NT2/D1 (cell line): Measurements from ENCODE around the gene CGB1.
"Not testable (repeated sequence)": the region's sequence is repeated elsewhere in the genome, so short reads cannot be mapped to it uniquely, and the experiment has no call there.

ENCODE experiments used
- DNase-seq: peaks from one replicate; pipeline ENCODE4 v3.0.0-alpha.2; 2011; ENCODE audit warnings: low read depth, low spot score
- H3K27me3 ChIP-seq: 2 replicates; pipeline ENCODE4 v1.6.0; 2011; ENCODE audit warnings: mild to moderate bottlenecking; ENCODE audit not compliant: insufficient read length, insufficient read depth
- H3K36me3 ChIP-seq: 2 replicates; pipeline ENCODE4 v1.6.1; 2011; ENCODE audit warnings: mild to moderate bottlenecking, low read length, mixed read lengths; ENCODE audit not compliant: insufficient read depth, insufficient read length
- H3K4me1 ChIP-seq: 2 replicates; pipeline ENCODE4 v1.5.1; 2011; ENCODE audit not compliant: insufficient read depth, insufficient read length
- H3K4me3 ChIP-seq: 2 replicates; pipeline ENCODE4 v1.5.1; 2011; ENCODE audit warnings: low read depth; ENCODE audit not compliant: insufficient read length
- H3K9ac ChIP-seq: 2 replicates; pipeline ENCODE4 v1.6.0; 2011; ENCODE audit warnings: low read depth; ENCODE audit not compliant: insufficient read length
- H3K9me3 ChIP-seq: 2 replicates; pipeline ENCODE4 v1.5.1; 2011; ENCODE audit warnings: mild to moderate bottlenecking, low read length; ENCODE audit not compliant: insufficient read depth
- SUZ12 ChIP-seq: IDR thresholded peaks from 2 replicates; pipeline ENCODE4 v1.6.1; 2011; ENCODE audit not compliant: insufficient read length, insufficient read depth; ENCODE audit errors: extremely low read depth
- YY1 ChIP-seq: IDR thresholded peaks from 2 replicates; pipeline ENCODE4 v1.6.1; 2011; ENCODE audit not compliant: insufficient read length, insufficient read depth
- ZNF274 ChIP-seq: IDR thresholded peaks from 2 replicates; pipeline ENCODE4 v1.6.1; 2011; ENCODE audit warnings: mild to moderate bottlenecking, low read depth, low read length

CGB1 gene

DNA sequence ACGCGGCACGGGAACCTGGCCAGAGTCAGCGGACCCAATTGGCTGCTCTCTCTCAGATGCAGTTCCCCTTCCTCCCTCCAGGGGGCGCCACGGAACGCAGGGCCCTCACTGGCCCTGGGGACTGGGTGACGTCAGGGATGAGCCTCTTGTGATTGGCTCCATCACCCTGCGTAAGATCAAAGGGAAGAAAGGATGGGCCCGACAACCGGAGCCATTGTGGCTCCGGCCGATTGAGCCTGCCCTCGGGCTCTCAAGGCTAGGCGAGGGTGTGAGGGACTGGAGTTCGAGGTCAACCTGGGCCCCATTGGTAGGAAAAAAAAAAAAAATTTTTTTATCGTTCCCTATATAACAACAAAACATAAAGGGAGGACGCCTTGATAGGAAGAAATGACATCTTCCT lies at the start of gene CGB1:
Gene CGB1, minus strand, starts transcription at position 81 of the 400 bp plus-strand sequence. CDS start 184 bp downstream, outside the sequence.
- not testable (repeated sequence) for H3K4me3 ChIP-seq, H3K9me3 ChIP-seq

GRCh38 chr19:49086296-49086695 lies 49.6 kb upstream of the CGB1 start:
- TF ChIP-seq SUZ12 = no peak
- TF ChIP-seq ZNF274 = no peak
- no peak for DNase-seq
- peak overlapping the region; percentile 98 for H3K9ac ChIP-seq
- peaks cover 39% of the 10 kb centered on the region for H3K36me3 ChIP-seq
- H3K4me1 ChIP-seq = peaks cover 4% of the 10 kb centered on the region
- peak overlapping the region; percentile 94 for H3K4me3 ChIP-seq
- H3K27me3 ChIP-seq = no peaks in the 10 kb centered on the region
- H3K9me3 ChIP-seq = peaks cover 8% of the 10 kb centered on the region; the same call in 1 of the 2 replicates

More for the DNA sequence above, at the start of gene CGB1:
- DNase-seq, H3K27me3 ChIP-seq, H3K36me3 ChIP-seq, H3K4me1 ChIP-seq, H3K9ac ChIP-seq: not testable (repeated sequence)

GRCh38 chr19:49085868-49086232 lies 49.2 kb upstream of the CGB1 start:
- no peak for DNase-seq
- peaks cover 4% of the 10 kb centered on the region for H3K4me1 ChIP-seq
- peak overlapping the region; percentile 98 for H3K9ac ChIP-seq
- H3K4me3 ChIP-seq = peak overlapping the region; percentile 94
- H3K27me3 ChIP-seq = no peaks in the 10 kb centered on the region
- H3K36me3 ChIP-seq = peaks cover 35% of the 10 kb centered on the region
- peaks cover 8% of the 10 kb centered on the region; the same call in 1 of the 2 replicates for H3K9me3 ChIP-seq
- TF ChIP-seq ZNF274 = no peak
- TF ChIP-seq YY1 = no peak
- TF ChIP-seq SUZ12 = no peak

GRCh38 chr19:49085020-49085867 lies 48.5 kb upstream of the CGB1 start, which contains the start of gene SNRNP70:
TSS of gene SNRNP70 (plus strand) at chr19:49085451. CDS start at chr19:49086415, 964 bp downstream.
- DNase-seq = peak; percentile 96
- Histone ChIP-seq H3K4me3 (peak within 1 kb of the TSS; percentile 94), H3K36me3 (peaks cover 29% of the 10 kb centered on the region), H3K4me1 (peaks cover 4% of the 10 kb centered on the region), H3K9me3 (peaks cover 8% of the 10 kb centered on the region; the same call in 1 of the 2 replicates), H3K27me3 (no peaks in the 10 kb centered on the region), H3K9ac (peak within 1 kb of the TSS; percentile 98)
- TF ChIP-seq ZNF274 (no peak), SUZ12 (no peak), YY1 (no peak)

- TF ChIP-seq YY1 = no peak
- no peak for TF ChIP-seq SUZ12
- no peak for TF ChIP-seq ZNF274
- Histone ChIP-seq H3K4me1 (peaks cover 4% of the 10 kb centered on the region), H3K36me3 (peaks cover 23% of the 10 kb centered on the region), H3K9me3 (peaks cover 8% of the 10 kb centered on the region; the same call in 1 of the 2 replicates), H3K4me3 (peak overlapping the region; percentile 24), H3K27me3 (no peaks in the 10 kb centered on the region), H3K9ac (peak overlapping the region; percentile 76)
- DNase-seq = no peak
These were observed 47.7 kb upstream of the CGB1 start for GRCh38 chr19:49084206-49085019.

DNA sequence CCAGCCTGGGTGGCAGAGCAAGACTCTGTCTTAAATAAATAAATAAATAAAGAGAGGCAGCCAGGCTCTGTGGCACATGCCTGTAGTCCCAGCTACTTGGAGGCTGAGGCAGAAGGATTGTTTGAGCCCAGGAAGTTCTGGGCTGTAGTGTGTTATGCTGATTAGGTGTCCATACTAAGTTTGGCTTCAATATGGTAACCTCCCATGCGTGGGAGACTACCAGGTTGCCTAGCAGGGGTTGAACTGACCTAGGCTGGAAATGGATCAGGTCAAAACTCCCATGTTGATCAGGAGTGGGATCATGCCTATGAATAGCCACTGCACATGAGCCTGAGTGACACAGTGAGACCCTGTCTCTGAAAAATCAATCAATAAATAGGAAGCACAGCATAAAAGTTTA lies 44.6 kb upstream of the CGB1 start:
- peaks cover 1% of the 10 kb centered on the region for H3K4me1 ChIP-seq
- no peaks in the 10 kb centered on the region for H3K27me3 ChIP-seq
- no peak overlapping the region for H3K9ac ChIP-seq
- no peak overlapping the region for H3K4me3 ChIP-seq
- no peak for DNase-seq
- peaks cover 2% of the 10 kb centered on the region for H3K36me3 ChIP-seq
- H3K9me3 ChIP-seq = peaks cover 8% of the 10 kb centered on the region; the same call in 1 of the 2 replicates
- TF ChIP-seq SUZ12 (no peak), ZNF274 (no peak), YY1 (no peak)

- TF ChIP-seq YY1 = no peak
- TF ChIP-seq SUZ12 = no peak
- Histone ChIP-seq H3K36me3 (no peaks in the 10 kb centered on the region), H3K4me1 (no peaks in the 10 kb centered on the region), H3K27me3 (no peaks in the 10 kb centered on the region), H3K9me3 (peaks cover 8% of the 10 kb centered on the region; the same call in 1 of the 2 replicates), H3K9ac (no peak overlapping the region), H3K4me3 (no peak overlapping the region)
- no peak for DNase-seq
These were observed 43.7 kb upstream of the CGB1 start for GRCh38 chr19:49080392-49080791.

DNA sequence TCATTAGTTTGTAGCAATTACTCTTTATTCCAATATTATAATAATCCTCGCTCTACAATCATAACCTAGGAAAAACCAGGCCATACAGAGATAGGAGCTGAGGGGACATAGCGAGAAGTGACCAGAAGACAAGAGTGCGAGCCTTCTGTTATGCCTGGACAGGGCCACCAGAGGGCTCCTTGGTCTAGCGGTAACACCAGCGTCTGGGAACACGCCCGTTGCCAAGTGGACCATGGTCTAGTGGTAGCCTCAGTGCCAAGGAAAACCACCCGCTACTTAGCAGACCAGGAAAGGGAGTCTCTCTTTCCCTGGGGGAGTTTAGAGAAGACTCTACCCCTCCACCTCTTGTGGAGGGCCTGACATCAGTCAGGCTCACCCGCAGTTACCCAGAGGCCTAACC lies 38.2 kb upstream of the CGB1 start:
- not testable (repeated sequence) for DNase-seq, H3K36me3 ChIP-seq

More for the DNA sequence above, 38.2 kb upstream of the CGB1 start:
- not testable (repeated sequence) for H3K9ac ChIP-seq, H3K4me1 ChIP-seq, H3K4me3 ChIP-seq, H3K9me3 ChIP-seq
- H3K27me3 ChIP-seq = peaks cover 23% of the 10 kb centered on the region
